GM12891 (cell line): ENCODE data around the gene CNNM2.

ENCODE experiments used
- PAX5 ChIP-seq: IDR thresholded peaks from 2 replicates; pipeline ENCODE4 v1.6.1; 2011; ENCODE audit warnings: low read length, moderate library complexity, mild to moderate bottlenecking; ENCODE audit not compliant: insufficient read depth, severe bottlenecking
- POLR2A ChIP-seq: IDR thresholded peaks from 2 replicates; pipeline ENCODE4 v1.6.1; 2011; ENCODE audit warnings: low read depth, low read length, control low read depth
- POLR2AphosphoS5 ChIP-seq: IDR thresholded peaks from 2 replicates; pipeline ENCODE4 v1.6.1; 2011; ENCODE audit warnings: low read depth, low read length, control low read depth
- POU2F2 ChIP-seq: IDR thresholded peaks from 2 replicates; pipeline ENCODE4 v1.6.1; 2011; ENCODE audit warnings: low read depth, mild to moderate bottlenecking, control low read depth, low read length, moderate library complexity
- SPI1 ChIP-seq: IDR thresholded peaks from 2 replicates; pipeline ENCODE4 v1.6.1; 2011; ENCODE audit warnings: low read depth, low read length, control low read depth
- TAF1 ChIP-seq: IDR thresholded peaks from 2 replicates; pipeline ENCODE4 v1.6.1; 2011; ENCODE audit warnings: low read depth, low read length, control low read depth

GRCh38 chr10:103044942-103045489 lies 126.9 kb downstream of the CNNM2 start:
- TF ChIP-seq POLR2A (no peak), POU2F2 (no peak), POLR2AphosphoS5 (no peak), TAF1 (no peak), PAX5 (no peak), SPI1 (no peak)
